Measurements from ENCODE around the gene FOSL2.

- TF ChIP-seq EZH2 (IDR thresholded peaks at IDR 0.05; ENCODE audit: borderline replicate concordance, low read length) (no peak), CTCF (conservative IDR thresholded peaks at IDR 0.05 in 1 of 2, IDR thresholded peaks at IDR 0.05 in 1 of 2; ENCODE audit: extremely low read depth in 1 of 2, insufficient read depth in 1 of 2, low read depth in 1 of 2, low read length in 2 of 2) (no peak)
These were observed 49.3 kb upstream of the FOSL2 start for GRCh38 chr2:28343184-28343942.

All from mammary epithelial cell (primary cell).